ENCODE data around the gene ZNF787.
A peak's percentile ranks its signal among the peaks of the same experiment; 100 is the strongest.

ZNF787 gene

GRCh38 chr19:56145698-56146097 lies 24.6 kb upstream of the ZNF787 start:
- in situ Hi-C loops (cut with HindIII; ENCODE audit: low sequenced_read_pairs): no loop called here

GRCh38 chr19:56144831-56145230 lies 23.7 kb upstream of the ZNF787 start:
- no peak for TF ChIP-seq CTCF (IDR thresholded peaks at IDR 0.05; ENCODE audit: low read depth, low read length)
- H3K4me3 ChIP-seq (ENCODE audit: low read depth, low read length): no peak overlapping the region
- DNase-seq (ENCODE audit: low read depth, low spot score): no peak
- in situ Hi-C loops (cut with HindIII; ENCODE audit: low sequenced_read_pairs): no loop called here

More at GRCh38 chr19:56145698-56146097, 24.6 kb upstream of the ZNF787 start:
- DNase-seq (ENCODE audit: low read depth, low spot score): no peak
- no peak overlapping the region for H3K4me3 ChIP-seq (ENCODE audit: low read depth, low read length)
- TF ChIP-seq CTCF (IDR thresholded peaks at IDR 0.05; ENCODE audit: low read depth, low read length): no peak

GRCh38 chr19:56144376-56144775 lies 23.3 kb upstream of the ZNF787 start:
- DNase-seq (ENCODE audit: low read depth, low spot score): no peak
- in situ Hi-C loops (cut with HindIII; ENCODE audit: low sequenced_read_pairs): no loop called here
- no peak overlapping the region for H3K4me3 ChIP-seq (ENCODE audit: low read depth, low read length)
- no peak for TF ChIP-seq CTCF (IDR thresholded peaks at IDR 0.05; ENCODE audit: low read depth, low read length)

GRCh38 chr19:56142897-56143434 lies 21.9 kb upstream of the ZNF787 start:
- TF ChIP-seq CTCF (IDR thresholded peaks at IDR 0.05; ENCODE audit: low read depth, low read length): no peak
- in situ Hi-C loops (cut with HindIII; ENCODE audit: low sequenced_read_pairs): no loop called here
- DNase-seq (ENCODE audit: low read depth, low spot score): no peak
- no peak overlapping the region for H3K4me3 ChIP-seq (ENCODE audit: low read depth, low read length)

- no peak for TF ChIP-seq CTCF (IDR thresholded peaks at IDR 0.05; ENCODE audit: low read depth, low read length)
- in situ Hi-C loops (cut with HindIII; ENCODE audit: low sequenced_read_pairs): no loop called here
- peak overlapping the region; percentile 74 for H3K4me3 ChIP-seq (ENCODE audit: low read depth, low read length)
- no peak for DNase-seq (ENCODE audit: low read depth, low spot score)
Observed at GRCh38 chr19:56142087-56142787, 21.1 kb upstream of the ZNF787 start.

GRCh38 chr19:56141417-56141993 lies 20.4 kb upstream of the ZNF787 start:
- DNase-seq (ENCODE audit: low read depth, low spot score): no peak
- in situ Hi-C loops (cut with HindIII; ENCODE audit: low sequenced_read_pairs): no loop called here
- TF ChIP-seq CTCF (IDR thresholded peaks at IDR 0.05; ENCODE audit: low read depth, low read length): no peak
- H3K4me3 ChIP-seq (ENCODE audit: low read depth, low read length): peak overlapping the region; percentile 74
